HCEC 1CT (cell line): ENCODE measurements around the gene USP34.
"Not testable (repeated sequence)": the region's sequence is repeated elsewhere in the genome, so short reads cannot be mapped to it uniquely, and the experiment has no call there.

ENCODE experiments used
- DNase-seq: peaks from one replicate; pipeline ENCODE4 v3.0.0-alpha.2; 2017

The USP34 gene, protein sequence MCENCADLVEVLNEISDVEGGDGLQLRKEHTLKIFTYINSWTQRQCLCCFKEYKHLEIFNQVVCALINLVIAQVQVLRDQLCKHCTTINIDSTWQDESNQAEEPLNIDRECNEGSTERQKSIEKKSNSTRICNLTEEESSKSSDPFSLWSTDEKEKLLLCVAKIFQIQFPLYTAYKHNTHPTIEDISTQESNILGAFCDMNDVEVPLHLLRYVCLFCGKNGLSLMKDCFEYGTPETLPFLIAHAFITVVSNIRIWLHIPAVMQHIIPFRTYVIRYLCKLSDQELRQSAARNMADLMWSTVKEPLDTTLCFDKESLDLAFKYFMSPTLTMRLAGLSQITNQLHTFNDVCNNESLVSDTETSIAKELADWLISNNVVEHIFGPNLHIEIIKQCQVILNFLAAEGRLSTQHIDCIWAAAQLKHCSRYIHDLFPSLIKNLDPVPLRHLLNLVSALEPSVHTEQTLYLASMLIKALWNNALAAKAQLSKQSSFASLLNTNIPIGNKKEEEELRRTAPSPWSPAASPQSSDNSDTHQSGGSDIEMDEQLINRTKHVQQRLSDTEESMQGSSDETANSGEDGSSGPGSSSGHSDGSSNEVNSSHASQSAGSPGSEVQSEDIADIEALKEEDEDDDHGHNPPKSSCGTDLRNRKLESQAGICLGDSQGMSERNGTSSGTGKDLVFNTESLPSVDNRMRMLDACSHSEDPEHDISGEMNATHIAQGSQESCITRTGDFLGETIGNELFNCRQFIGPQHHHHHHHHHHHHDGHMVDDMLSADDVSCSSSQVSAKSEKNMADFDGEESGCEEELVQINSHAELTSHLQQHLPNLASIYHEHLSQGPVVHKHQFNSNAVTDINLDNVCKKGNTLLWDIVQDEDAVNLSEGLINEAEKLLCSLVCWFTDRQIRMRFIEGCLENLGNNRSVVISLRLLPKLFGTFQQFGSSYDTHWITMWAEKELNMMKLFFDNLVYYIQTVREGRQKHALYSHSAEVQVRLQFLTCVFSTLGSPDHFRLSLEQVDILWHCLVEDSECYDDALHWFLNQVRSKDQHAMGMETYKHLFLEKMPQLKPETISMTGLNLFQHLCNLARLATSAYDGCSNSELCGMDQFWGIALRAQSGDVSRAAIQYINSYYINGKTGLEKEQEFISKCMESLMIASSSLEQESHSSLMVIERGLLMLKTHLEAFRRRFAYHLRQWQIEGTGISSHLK (N-terminal part only)

GRCh38 chr2:61470965-61471904, at the start of gene USP34:
Gene USP34, minus strand, starts transcription at chr2:61471087. Its CDS starts 395 bp downstream, at chr2:61470692.
- peak; percentile 95 for DNase-seq

GRCh38 chr2:61520261-61520660, 49.4 kb upstream of the USP34 start:
- DNase-seq, result no peak

GRCh38 chr2:61512768-61513398, 42.0 kb upstream of the USP34 start:
- DNase-seq, result no peak

GRCh38 chr2:61510674-61511671, 40.1 kb upstream of the USP34 start:
- no peak for DNase-seq

- DNase-seq, result no peak
Measured at GRCh38 chr2:61504949-61505348, 34.1 kb upstream of the USP34 start.

DNA sequence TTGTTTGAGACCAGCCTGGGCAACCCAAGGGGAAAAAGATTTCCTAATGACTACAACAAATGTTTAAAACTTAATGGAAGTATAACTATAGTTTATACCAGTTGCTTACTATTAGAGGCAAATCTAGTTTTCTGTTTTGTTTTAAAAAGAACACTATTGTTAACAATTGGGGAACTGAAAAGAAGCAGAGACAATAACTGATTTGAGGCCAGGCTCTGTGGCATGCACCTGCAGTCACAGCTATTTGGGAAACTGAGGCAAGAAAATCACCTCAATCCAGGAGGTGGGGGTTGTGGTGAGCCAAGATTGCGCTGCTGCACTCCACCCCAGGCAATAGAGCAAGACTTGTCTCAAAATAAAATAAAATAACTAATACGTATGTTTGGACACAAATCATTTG, 28.2 kb upstream of the USP34 start:
- no peak for DNase-seq

DNA sequence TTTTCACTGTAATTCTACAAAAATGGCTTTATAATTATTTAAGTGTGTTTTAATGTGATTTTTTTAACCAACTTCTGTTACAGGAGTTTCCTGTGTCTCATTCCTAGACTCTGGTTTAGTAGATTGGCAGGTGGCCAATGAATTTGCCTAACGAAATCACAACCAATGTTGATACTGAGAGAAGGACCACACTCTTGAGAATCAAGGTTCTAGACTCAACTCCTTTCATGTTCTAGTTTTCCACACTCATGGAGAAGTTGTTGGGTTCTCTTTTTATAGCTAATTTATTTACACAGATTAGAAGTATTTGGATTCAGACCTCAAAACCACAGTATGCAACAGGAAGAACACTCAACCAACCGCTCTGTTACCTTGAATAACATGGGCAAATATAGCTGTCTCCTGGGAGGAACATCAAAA, 22.6 kb upstream of the USP34 start:
- no peak for DNase-seq

- no peak for DNase-seq
Measured at GRCh38 chr2:61492476-61492875, 21.6 kb upstream of the USP34 start.

- no peak for DNase-seq
Measured at GRCh38 chr2:61485281-61485680, 14.4 kb upstream of the USP34 start.

DNA sequence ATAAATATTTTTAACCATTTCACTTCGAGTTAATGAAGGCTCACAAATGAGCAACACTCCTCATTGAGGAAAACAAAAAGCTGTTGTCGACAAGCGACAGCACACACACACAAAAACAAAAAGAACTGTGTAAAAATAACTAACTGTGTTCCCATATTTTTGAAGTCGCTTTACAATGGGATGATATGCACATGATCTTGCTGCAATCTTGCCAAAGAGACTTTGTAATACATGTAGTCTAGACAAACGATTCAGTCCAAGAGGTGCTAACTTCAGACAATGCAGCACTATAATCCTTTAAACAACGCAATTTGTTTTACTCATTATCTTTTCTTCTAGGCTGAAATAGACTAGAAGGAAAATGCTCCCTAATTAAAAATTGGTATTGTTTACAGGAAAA, 7.2 kb upstream of the USP34 start:
- DNase-seq, result no peak

DNA sequence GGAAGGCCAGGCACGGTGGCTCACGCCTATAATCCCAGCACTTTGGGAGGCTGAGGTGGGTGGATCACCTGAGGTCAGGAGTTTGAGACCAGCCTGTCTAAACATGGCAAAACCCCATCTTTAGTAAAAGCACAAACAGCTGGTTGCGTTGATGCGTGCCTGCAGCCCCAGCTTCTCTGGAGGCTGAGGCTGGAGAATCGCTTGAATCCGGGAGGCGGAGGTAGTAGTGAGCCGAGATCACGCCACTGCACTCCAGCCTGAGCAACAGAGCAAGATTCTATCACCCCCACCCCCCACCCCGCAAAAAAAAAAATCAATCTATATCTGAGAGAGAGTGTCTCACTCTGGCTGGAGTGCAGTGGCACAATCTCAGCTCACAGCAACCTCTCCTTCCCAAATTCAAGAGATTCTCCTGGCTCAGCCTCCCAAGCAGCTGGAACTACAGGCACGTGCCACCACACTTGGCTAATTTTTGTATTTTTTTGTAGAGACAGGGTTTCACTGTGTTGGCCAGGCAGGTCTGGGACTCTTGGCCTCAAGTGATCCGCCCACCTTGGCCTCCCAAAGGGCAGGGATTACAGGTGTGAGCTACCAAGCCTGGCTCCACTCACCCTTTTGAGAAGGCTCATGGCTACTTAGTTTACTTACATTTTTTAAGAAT, 6.2 kb upstream of the USP34 start:
- not testable (repeated sequence) for DNase-seq

- peak; percentile 11 for DNase-seq
Measured at GRCh38 chr2:61471905-61472805, 1.3 kb upstream of the USP34 start.

- DNase-seq, result peak; percentile 77
Measured at GRCh38 chr2:61470122-61470951, 550 bp downstream of the USP34 start.

- DNase-seq, result peak; percentile 14
Measured at GRCh38 chr2:61469424-61470121, 1.3 kb downstream of the USP34 start.

DNA sequence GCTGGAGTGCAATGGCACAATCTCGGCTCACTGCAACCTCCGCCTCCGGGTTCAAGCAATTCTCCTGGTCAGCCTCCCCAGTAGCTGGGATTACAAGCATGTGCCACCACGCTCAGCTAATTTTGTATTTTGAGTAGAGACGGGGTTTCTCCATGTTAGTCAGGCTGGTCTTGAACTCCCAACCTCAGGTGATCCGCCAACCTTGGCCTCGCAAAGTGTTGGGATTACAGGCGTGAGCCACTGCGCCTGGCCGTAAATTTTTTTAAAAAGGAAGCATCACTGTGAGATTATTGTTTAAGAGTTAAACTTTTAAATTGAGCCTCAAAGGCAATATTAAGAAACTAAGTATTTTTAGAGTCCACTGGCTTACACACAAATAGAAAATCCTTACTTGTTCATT, 2.7 kb downstream of the USP34 start:
- DNase-seq, result not testable (repeated sequence)

- no peak for DNase-seq
Measured at GRCh38 chr2:61465045-61465444, 5.8 kb downstream of the USP34 start.
